HCT116 (cell line): ENCODE measurements around the gene FADS6. TPM values are rescaled to one million over a fixed set of nuclear protein-coding genes. Genes with fewer than 3 reads are reported as not detected.

Experiments used
- ATAC-seq: fragments of 200-7000 bp; cut with Tn5 transposase; 2 replicates; pipeline ENCODE4 v1.9.1; 2020; ENCODE audit warnings: mild to moderate bottlenecking, moderate library complexity
- BruUV-seq: library from RNA; stranded (reverse); fragments of 400-500 nt; replicated peaks from 2 replicates; lab custom pipeline; 2021; lab: Mats Ljungman, UMichigan
- CTCF ChIA-PET: fragments of 300-600 bp; sonication (Branson Sonifier 250); formaldehyde crosslinking; loops from one replicate; lab custom pipeline; 2021; ENCODE audit warnings: antibody characterized with exemption; lab: Charles Lee
- POLR2A ChIA-PET: fragments of 300-600, 350-600 bp; sonication (Branson Sonifier 250); formaldehyde crosslinking; loops from one replicate; lab custom pipeline; 2021; ENCODE audit warnings: antibody characterized with exemption; lab: Charles Lee
- RAD21 ChIA-PET, 2 experiments: fragments of 300-600 bp; sonication (Branson Sonifier 250); formaldehyde crosslinking; loops; one replicate each; lab custom pipeline; 2023; ENCODE audit warnings: low total read pairs in 2 of 2; ENCODE audit not compliant: uncharacterized antibody in 2 of 2, unreplicated experiment in 2 of 2, low non-redundant PET in 1 of 2; lab: Charles Lee
- DNase-seq: peaks from one replicate; pipeline ENCODE4 v3.0.0-alpha.2; 2010; ENCODE audit warnings: low read depth, low spot score
- H2AFZ ChIP-seq: fragments of 200-600 bp; shearing (Covaris generic), sonication (generic); 2 replicates; pipeline ENCODE4 v1.6.1; 2017; ENCODE audit warnings: low read depth, mixed run types, mixed read lengths, antibody characterized with exemption, low read length; ENCODE audit not compliant: poor library complexity, severe bottlenecking
- H3K27ac ChIP-seq: 2 replicates; pipeline ENCODE4 v1.5.1; 2012; ENCODE audit warnings: low read depth, low read length
- H3K27me3 ChIP-seq: fragments of 200-600 bp; sonication (generic); 2 replicates; pipeline ENCODE4 v1.6.1; 2016; ENCODE audit warnings: mixed run types, low read length, mixed read lengths; ENCODE audit not compliant: insufficient read depth
- H3K36me3 ChIP-seq, 2 experiments: fragments of 200-500 bp in 1 of 2; fragments of 200-600 bp in 1 of 2; sonication (Bioruptor generic) in 1 of 2; sonication (generic) in 1 of 2; 2 replicates each; pipeline versions ENCODE4 v1.5.1 to v1.6.1; 2014 to 2016; ENCODE audit warnings: low read length in 2 of 2, inconsistent platforms in 1 of 2, mixed read lengths in 1 of 2, mixed run types in 1 of 2; ENCODE audit not compliant: insufficient read depth in 2 of 2, control insufficient read depth in 1 of 2
- H3K4me1 ChIP-seq, 2 experiments: fragments of 200-600 bp in 1 of 2; sonication (generic) in 1 of 2; 2 replicates each; pipeline versions ENCODE4 v1.5.1 to v1.6.1; 2012 to 2017; ENCODE audit warnings: low read length in 2 of 2, inconsistent platforms in 1 of 2, mild to moderate bottlenecking in 1 of 2, mixed read lengths in 1 of 2, mixed run types in 1 of 2, moderate library complexity in 1 of 2; ENCODE audit not compliant: insufficient read depth in 2 of 2, control insufficient read depth in 1 of 2
- H3K4me2 ChIP-seq: fragments of 200-600 bp; sonication (generic); 2 replicates; pipeline ENCODE4 v1.6.1; 2017; ENCODE audit warnings: mixed run types, low read length, mixed read lengths
- H3K4me3 ChIP-seq, 2 experiments: fragments of 200-600 bp in 1 of 2; sonication (generic) in 1 of 2; replicated peaks in 1 of 2; 2 replicates each; pipeline ENCODE4 v1.5.1; 2011 to 2016; ENCODE audit warnings: low read length in 2 of 2, control low read depth in 1 of 2, low read depth in 1 of 2, mild to moderate bottlenecking in 1 of 2, mixed read lengths in 1 of 2, mixed run types in 1 of 2
- H3K79me2 ChIP-seq: fragments of 200-600 bp; sonication (generic); 2 replicates; pipeline ENCODE4 v1.6.1; 2017; ENCODE audit warnings: mild to moderate bottlenecking, mixed run types, low read length, moderate library complexity, mixed read lengths; ENCODE audit not compliant: insufficient read depth
- H3K9ac ChIP-seq: fragments of 200-600 bp; sonication (generic); 2 replicates; pipeline ENCODE4 v1.6.1; 2016; ENCODE audit warnings: low read length, mixed read lengths
- H3K9me2 ChIP-seq: fragments of 200-600 bp; sonication (generic), shearing (Covaris generic); 2 replicates; pipeline ENCODE4 v1.6.1; 2017; ENCODE audit warnings: mixed run types, mild to moderate bottlenecking, moderate library complexity; ENCODE audit not compliant: insufficient read depth
- H3K9me3 ChIP-seq, 2 experiments: fragments of 200-500 bp in 1 of 2; fragments of 200-600 bp in 1 of 2; sonication (Bioruptor generic) in 1 of 2; sonication (generic) in 1 of 2; 2 replicates each; pipeline ENCODE4 v1.6.1; 2014 to 2017; ENCODE audit warnings: low read length in 2 of 2, mixed read lengths in 2 of 2, inconsistent platforms in 1 of 2, low read depth in 1 of 2, mild to moderate bottlenecking in 1 of 2, mixed run types in 1 of 2, moderate library complexity in 1 of 2; ENCODE audit not compliant: control insufficient read depth in 1 of 2, insufficient read depth in 1 of 2
- H4K20me1 ChIP-seq: fragments of 200-600 bp; sonication (generic), shearing (Covaris generic); 2 replicates; pipeline ENCODE4 v1.6.1; 2017; ENCODE audit warnings: mixed run types, mild to moderate bottlenecking, moderate library complexity; ENCODE audit not compliant: insufficient read depth
- ELF1 ChIP-seq: IDR thresholded peaks from 2 replicates; pipeline ENCODE4 v1.6.1; 2012; ENCODE audit warnings: low read depth, borderline replicate concordance
- EZH2phosphoT487 ChIP-seq: fragments of 200-600 bp; IDR thresholded peaks from 2 replicates; pipeline ENCODE4 v1.6.1; 2018; ENCODE audit warnings: antibody characterized with exemption, borderline replicate concordance
- FOSL1 ChIP-seq: IDR thresholded peaks from 2 replicates; pipeline ENCODE4 v1.6.1; 2012; ENCODE audit warnings: low read depth
- POLR2AphosphoS5 ChIP-seq: IDR thresholded peaks from 2 replicates; pipeline ENCODE4 v1.6.1; 2011; ENCODE audit warnings: mild to moderate bottlenecking, low read depth, low read length, moderate library complexity
- RAD21 ChIP-seq: IDR thresholded peaks from 2 replicates; pipeline ENCODE4 v1.6.1; 2012; ENCODE audit warnings: low read depth, mild to moderate bottlenecking
- TCF7L2 ChIP-seq: IDR thresholded peaks from 2 replicates; pipeline ENCODE4 v1.7.0; 2011; ENCODE audit warnings: borderline replicate concordance, inconsistent platforms; ENCODE audit not compliant: insufficient read depth, insufficient read length; ENCODE audit errors: extremely low read depth
- ZFX ChIP-seq: fragments of 450-650 bp; IDR thresholded peaks from 2 replicates; pipeline ENCODE4 v1.6.1; 2017
- ZNF274 ChIP-seq: fragments of 200-500 bp; sonication (Bioruptor generic); IDR thresholded peaks from 2 replicates; pipeline ENCODE4 v1.6.1; 2014; ENCODE audit warnings: mild to moderate bottlenecking, low read depth, low read length, inconsistent platforms
- intact Hi-C: fragments of 100-400 bp; cut with micrococcal nuclease; formaldehyde crosslinking; loops from 2 replicates; pipeline ENCODE4 v1.10.0; 2022
- total RNA-seq: library from RNA; stranded (reverse); gene quantifications from one replicate; pipeline ENCODE4 v1.2.1, GENCODE V29; 2021; ENCODE audit not compliant: unreplicated experiment
- TF ChIP-seq, protein P1 (sequence below): IDR thresholded peaks from 2 replicates; pipeline ENCODE4 v1.6.1; 2012
- TF ChIP-seq, protein P2 (sequence below): IDR thresholded peaks from 2 replicates; pipeline ENCODE4 v1.6.1; 2011; ENCODE audit warnings: mild to moderate bottlenecking, low read length, moderate library complexity; ENCODE audit not compliant: insufficient replicate concordance; ENCODE audit errors: extremely low read depth
- TF ChIP-seq, protein P3 (sequence below), 3 experiments: fragments of 200-600 bp in 1 of 3; sonication (generic) in 1 of 3; IDR thresholded peaks in 2 of 3; conservative IDR thresholded peaks in 1 of 3; 2 replicates each; pipeline ENCODE4 v1.5.1; 2012 to 2017; ENCODE audit warnings: low read depth in 2 of 3, low read length in 2 of 3, antibody characterized with exemption in 1 of 3, borderline replicate concordance in 1 of 3, control low read depth in 1 of 3, mild to moderate bottlenecking in 1 of 3, mixed read lengths in 1 of 3, mixed run types in 1 of 3, moderate library complexity in 1 of 3; ENCODE audit not compliant: insufficient read depth in 1 of 3

Gene FADS6
- total RNA-seq, 1 experiment from 2014 or later: not detected

DNA sequence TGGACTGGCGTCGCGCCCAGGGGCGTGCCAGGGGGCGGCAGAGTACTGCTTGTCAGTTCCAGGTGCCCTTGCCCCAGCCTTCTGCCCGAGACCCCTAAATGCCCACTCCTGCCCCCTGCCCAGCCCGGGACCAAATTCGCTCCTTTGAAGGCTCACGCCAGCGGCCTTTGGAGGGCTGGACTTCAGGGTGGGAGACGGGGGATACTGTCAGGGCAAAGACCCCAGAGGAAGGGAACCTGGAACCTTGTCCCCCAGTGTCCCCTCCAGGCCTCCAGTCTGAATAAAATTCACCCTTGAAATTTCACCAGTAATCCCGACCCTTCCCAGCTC lies 43.0 kb upstream of the FADS6 start:
- H3K36me3 ChIP-seq: no peaks in the 10 kb centered on the region
- peaks cover 0 to 6% of the 10 kb centered on the region in 2 experiments; a peak in 2 of 4 replicates for H3K4me1 ChIP-seq
- intact Hi-C loops: no loop called here
- no peak overlapping the region for H3K9ac ChIP-seq
- RAD21 ChIA-PET: no interaction called here
- H3K79me2 ChIP-seq: no peaks in the 10 kb centered on the region
- no peak for ATAC-seq
- no peak overlapping the region for H3K4me3 ChIP-seq
- peaks cover 4% of the 10 kb centered on the region; the same call in 1 of the 2 replicates for H3K27me3 ChIP-seq
- H3K9me3 ChIP-seq: no peaks in the 10 kb centered on the region
- H2AFZ ChIP-seq: no peak overlapping the region
- H3K4me2 ChIP-seq: no peak overlapping the region
- POLR2A ChIA-PET: interaction anchor here (0.7 kb wide), 1 partner anchor 9 kb away, joined by 3 read pairs; no protein-coding TSS in a partner anchor
- CTCF ChIA-PET: no interaction called here
- H4K20me1 ChIP-seq: no peaks in the 10 kb centered on the region
- TF ChIP-seq, protein P1, sequence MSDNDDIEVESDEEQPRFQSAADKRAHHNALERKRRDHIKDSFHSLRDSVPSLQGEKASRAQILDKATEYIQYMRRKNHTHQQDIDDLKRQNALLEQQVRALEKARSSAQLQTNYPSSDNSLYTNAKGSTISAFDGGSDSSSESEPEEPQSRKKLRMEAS: no peak
- TF ChIP-seq ZFX (no peak), POLR2AphosphoS5 (no peak), ZNF274 (no peak), TCF7L2 (no peak), FOSL1 (no peak), EZH2phosphoT487 (no peak), RAD21 (no peak), ELF1 (no peak)
- TF ChIP-seq, protein P2, sequence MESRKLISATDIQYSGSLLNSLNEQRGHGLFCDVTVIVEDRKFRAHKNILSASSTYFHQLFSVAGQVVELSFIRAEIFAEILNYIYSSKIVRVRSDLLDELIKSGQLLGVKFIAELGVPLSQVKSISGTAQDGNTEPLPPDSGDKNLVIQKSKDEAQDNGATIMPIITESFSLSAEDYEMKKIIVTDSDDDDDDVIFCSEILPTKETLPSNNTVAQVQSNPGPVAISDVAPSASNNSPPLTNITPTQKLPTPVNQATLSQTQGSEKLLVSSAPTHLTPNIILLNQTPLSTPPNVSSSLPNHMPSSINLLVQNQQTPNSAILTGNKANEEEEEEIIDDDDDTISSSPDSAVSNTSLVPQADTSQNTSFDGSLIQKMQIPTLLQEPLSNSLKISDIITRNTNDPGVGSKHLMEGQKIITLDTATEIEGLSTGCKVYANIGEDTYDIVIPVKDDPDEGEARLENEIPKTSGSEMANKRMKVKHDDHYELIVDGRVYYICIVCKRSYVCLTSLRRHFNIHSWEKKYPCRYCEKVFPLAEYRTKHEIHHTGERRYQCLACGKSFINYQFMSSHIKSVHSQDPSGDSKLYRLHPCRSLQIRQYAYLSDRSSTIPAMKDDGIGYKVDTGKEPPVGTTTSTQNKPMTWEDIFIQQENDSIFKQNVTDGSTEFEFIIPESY: no peak
- TF ChIP-seq, protein P3, sequence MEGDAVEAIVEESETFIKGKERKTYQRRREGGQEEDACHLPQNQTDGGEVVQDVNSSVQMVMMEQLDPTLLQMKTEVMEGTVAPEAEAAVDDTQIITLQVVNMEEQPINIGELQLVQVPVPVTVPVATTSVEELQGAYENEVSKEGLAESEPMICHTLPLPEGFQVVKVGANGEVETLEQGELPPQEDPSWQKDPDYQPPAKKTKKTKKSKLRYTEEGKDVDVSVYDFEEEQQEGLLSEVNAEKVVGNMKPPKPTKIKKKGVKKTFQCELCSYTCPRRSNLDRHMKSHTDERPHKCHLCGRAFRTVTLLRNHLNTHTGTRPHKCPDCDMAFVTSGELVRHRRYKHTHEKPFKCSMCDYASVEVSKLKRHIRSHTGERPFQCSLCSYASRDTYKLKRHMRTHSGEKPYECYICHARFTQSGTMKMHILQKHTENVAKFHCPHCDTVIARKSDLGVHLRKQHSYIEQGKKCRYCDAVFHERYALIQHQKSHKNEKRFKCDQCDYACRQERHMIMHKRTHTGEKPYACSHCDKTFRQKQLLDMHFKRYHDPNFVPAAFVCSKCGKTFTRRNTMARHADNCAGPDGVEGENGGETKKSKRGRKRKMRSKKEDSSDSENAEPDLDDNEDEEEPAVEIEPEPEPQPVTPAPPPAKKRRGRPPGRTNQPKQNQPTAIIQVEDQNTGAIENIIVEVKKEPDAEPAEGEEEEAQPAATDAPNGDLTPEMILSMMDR (IDR thresholded peaks at IDR 0.05 in 2 of 3, conservative IDR thresholded peaks at IDR 0.05 in 1 of 3; ENCODE audit: borderline replicate concordance in 1 of 3, insufficient read depth in 1 of 3, low read depth in 2 of 3, low read length in 2 of 3): no peak
- DNase-seq: no peak
- no TSS peak for BruUV-seq
- H3K27ac ChIP-seq: no peak overlapping the region
- no peaks in the 10 kb centered on the region for H3K9me2 ChIP-seq
